ENCODE measurements around the gene TPD52L2.
A peak's percentile ranks its signal among the peaks of the same experiment; 100 is the strongest.

Gene TPD52L2

GRCh38 chr20:63894358-63895201, 29.5 kb downstream of the TPD52L2 start, which contains the start of gene DNAJC5:
DNAJC5 (plus strand) TSS chr20:63895126; CDS start chr20:63928346, 33,220 bp downstream.
- peak; percentile 91 for DNase-seq (ENCODE audit: low read depth)
- H3K4me3 ChIP-seq (ENCODE audit: low read length) = peak within 1 kb of the TSS; percentile 54
- TF ChIP-seq CTCF (IDR thresholded peaks at IDR 0.05; ENCODE audit: insufficient read depth, low read depth, low read length, missing control alignments) = no peak

DNA sequence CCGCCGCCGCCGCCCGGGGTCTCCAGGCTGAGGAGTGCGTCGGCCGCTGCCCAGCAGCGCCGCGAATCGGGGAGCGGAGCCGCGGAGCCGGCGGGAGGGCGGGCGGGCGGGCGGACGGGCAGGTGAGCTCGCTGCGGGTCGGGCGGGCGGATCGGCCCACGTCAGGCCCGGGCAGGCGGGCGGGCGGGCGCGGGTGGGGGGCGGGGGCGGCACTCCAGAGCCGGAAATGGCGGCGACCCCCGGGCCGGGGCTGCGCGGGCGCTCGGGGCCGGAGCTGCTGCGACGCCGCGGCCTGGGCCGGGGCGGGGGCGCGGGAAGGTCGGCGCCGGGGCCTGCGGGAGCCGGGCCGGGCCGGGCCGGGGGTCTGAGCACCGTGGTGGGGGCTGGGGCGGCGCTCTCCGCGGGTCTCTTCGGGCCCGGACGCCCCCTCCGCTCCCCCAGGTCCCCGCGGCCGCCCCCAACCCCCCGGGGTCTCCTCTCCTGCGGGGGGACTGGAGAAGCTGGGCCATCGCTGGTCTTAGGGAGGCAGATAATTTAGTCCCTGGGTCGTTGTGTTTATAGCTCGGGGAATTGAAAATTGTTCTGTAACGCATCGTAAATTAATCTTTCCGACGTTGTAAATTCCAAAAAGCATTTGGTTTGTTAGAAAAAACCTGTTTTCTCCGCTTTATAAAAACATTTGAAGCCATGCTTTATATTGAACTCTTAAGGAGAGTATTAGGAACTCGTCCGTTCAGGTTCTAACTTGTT, 30.3 kb downstream of the TPD52L2 start:
- peak overlapping the region; percentile 54 for H3K4me3 ChIP-seq (ENCODE audit: low read length)
- no peak for DNase-seq (ENCODE audit: low read depth)
- no peak for TF ChIP-seq CTCF (IDR thresholded peaks at IDR 0.05; ENCODE audit: insufficient read depth, low read depth, low read length, missing control alignments)

DNA sequence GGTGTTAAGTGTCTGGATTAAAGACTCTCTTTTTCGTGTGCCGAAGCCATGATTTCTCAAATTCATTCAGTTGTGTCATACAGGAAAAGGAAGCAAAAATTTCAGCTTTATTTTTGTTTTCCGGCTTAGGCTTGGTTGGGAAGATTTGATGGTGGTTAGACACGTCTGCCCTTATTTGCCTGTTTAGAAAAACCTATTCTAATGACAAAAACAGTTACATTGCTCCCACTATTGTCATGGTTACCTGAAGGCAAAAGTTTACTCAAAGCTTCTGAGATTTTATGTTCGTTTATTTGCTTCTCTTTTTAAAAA, 30.8 kb downstream of the TPD52L2 start:
- no peak for TF ChIP-seq CTCF (IDR thresholded peaks at IDR 0.05; ENCODE audit: insufficient read depth, low read depth, low read length, missing control alignments)
- DNase-seq (ENCODE audit: low read depth) = peak; percentile 78

GRCh38 chr20:63896264-63897105, 31.4 kb downstream of the TPD52L2 start:
- peak overlapping the region; percentile 53 for H3K4me3 ChIP-seq (ENCODE audit: low read length)
- TF ChIP-seq CTCF (IDR thresholded peaks at IDR 0.05; ENCODE audit: insufficient read depth, low read depth, low read length, missing control alignments) = no peak
- peak; percentile 44 for DNase-seq (ENCODE audit: low read depth)

More for the DNA sequence above, 30.8 kb downstream of the TPD52L2 start:
- peak overlapping the region; percentile 53 for H3K4me3 ChIP-seq (ENCODE audit: low read length)

DNA sequence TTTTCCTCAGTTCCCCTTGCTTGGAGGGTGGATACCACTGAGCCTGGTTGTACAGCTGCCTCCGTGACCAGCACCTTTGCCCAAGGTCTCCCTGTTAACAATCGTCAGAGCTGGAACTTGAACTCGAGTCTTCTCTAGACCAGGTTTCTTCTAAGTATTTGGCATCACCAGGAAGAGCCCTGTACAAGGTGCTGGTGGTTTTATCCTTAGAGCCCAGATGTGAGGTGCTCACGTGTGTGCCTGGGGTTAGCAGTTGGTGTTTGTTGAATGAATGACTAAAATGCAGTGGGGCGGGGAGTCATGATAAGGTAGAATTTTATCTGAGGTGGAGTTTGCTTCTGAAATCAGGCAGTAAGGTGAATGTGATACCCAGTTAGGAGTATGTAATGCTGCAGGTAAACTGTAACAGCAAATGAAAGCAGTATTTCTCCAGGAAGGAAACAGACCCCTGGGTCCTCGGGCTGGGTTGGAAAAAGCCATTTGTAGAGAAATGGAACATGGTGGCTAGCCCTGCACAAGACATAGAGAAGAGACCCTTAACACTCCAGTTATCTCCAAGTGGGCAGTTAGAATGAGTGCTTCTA, 33.0 kb downstream of the TPD52L2 start:
- no peak overlapping the region for H3K4me3 ChIP-seq (ENCODE audit: low read length)
- no peak for DNase-seq (ENCODE audit: low read depth)
- no peak for TF ChIP-seq CTCF (IDR thresholded peaks at IDR 0.05; ENCODE audit: insufficient read depth, low read depth, low read length, missing control alignments)

DNA sequence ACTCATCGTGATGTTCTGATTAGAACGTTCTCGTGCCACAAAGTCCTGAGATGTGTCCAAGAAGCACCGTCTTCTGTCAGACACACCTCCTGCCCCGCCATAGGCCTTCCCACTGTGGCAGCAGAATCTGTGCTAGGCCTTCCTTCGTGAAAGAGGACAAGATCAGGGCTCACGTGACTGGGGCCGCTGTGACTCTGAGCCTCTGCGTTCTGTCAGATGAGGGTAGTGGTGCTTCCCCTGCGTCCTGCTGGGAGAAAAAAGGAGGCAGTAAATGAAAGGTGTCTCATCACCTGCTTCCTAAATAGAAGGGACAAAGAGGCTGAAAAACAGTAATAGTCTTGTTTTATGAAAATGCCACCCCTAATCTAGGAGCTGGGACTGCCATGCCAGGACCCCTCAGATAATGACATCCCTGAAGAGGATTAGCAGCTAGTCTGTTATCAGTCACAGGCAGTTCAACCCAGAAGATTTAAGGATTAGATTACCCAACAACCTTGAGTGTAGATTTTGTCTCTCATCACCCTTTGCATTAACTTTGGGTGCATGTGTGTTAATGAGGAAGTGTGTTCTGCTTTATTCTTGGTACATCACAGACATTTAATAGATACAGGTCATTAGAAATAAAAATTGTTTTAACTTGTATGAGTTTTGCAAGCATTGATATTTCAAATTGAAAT, 34.0 kb downstream of the TPD52L2 start:
- no peak for TF ChIP-seq CTCF (IDR thresholded peaks at IDR 0.05; ENCODE audit: insufficient read depth, low read depth, low read length, missing control alignments)
- no peak for DNase-seq (ENCODE audit: low read depth)
- no peak overlapping the region for H3K4me3 ChIP-seq (ENCODE audit: low read length)
